ENCODE results near the gene SEMA5A. TPM values are rescaled to one million over a fixed set of nuclear protein-coding genes. Genes with fewer than 3 reads are reported as not detected.

Gene SEMA5A
- polyA plus RNA-seq, 3 donors: not detected

DNA sequence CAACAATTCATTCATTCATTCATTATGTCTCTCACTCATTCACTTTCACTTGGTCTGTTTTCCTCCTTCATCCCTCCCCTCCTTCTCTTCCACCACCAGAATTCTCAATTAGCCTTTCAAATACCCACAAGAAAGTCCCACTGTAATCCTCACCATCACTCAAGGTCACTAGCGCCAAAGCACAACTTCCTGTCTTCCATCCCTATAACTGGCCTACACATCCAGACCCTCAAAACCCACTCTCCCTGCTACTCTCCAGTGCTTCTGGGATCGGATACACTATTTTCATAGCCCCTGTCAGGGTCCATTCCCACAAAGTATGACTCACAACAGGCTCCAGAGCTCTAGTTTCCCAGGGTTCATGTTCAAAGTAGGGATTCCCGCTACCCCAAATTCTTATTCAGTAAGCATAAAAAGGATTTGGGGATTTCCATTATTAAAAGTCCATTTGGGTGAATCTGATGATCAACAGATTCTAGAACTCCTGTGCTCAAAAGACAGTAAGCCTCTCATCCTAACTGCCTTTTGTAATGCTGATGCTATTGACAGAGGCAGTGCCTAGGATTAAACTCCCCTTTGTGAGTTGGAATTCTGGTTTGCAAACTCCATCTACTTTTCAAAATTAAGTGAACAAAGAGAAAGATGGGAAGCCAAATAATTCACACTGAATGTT is 250.9 kb downstream of the SEMA5A start:
- TF ChIP-seq, protein P1, sequence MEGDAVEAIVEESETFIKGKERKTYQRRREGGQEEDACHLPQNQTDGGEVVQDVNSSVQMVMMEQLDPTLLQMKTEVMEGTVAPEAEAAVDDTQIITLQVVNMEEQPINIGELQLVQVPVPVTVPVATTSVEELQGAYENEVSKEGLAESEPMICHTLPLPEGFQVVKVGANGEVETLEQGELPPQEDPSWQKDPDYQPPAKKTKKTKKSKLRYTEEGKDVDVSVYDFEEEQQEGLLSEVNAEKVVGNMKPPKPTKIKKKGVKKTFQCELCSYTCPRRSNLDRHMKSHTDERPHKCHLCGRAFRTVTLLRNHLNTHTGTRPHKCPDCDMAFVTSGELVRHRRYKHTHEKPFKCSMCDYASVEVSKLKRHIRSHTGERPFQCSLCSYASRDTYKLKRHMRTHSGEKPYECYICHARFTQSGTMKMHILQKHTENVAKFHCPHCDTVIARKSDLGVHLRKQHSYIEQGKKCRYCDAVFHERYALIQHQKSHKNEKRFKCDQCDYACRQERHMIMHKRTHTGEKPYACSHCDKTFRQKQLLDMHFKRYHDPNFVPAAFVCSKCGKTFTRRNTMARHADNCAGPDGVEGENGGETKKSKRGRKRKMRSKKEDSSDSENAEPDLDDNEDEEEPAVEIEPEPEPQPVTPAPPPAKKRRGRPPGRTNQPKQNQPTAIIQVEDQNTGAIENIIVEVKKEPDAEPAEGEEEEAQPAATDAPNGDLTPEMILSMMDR (IDR thresholded peaks at IDR 0.05): no peak
- H3K4me1 Mint-ChIP-seq: no peaks in the 10 kb centered on the region
- no peak for DNase-seq
- peaks cover 0 to 5% (median 3%) of the 10 kb centered on the region in 7 donors for H3K9me3 Mint-ChIP-seq
- Histone ChIP-seq H3K9me3 (replicated peaks in 1 of 2; ENCODE audit: control insufficient read depth in 1 of 2, insufficient read depth in 1 of 2, low read length in 2 of 2) (no peaks in the 10 kb centered on the region), H3K4me3 (replicated peaks in 1 of 3; ENCODE audit: low read depth in 2 of 3, low read length in 3 of 3) (no peak overlapping the region), H3K36me3 (replicated peaks in 1 of 2; ENCODE audit: control insufficient read depth in 1 of 2, insufficient read depth in 2 of 2, low read length in 2 of 2) (no peaks in the 10 kb centered on the region), H3K79me2 (ENCODE audit: insufficient read depth, low read length) (no peaks in the 10 kb centered on the region), H3K27ac (ENCODE audit: low read depth in 1 of 2, low read length in 2 of 2) (no peak overlapping the region), H3K27me3 (ENCODE audit: control insufficient read depth in 2 of 2, insufficient read depth in 2 of 2, low read length in 2 of 2) (no peaks in the 10 kb centered on the region), H4K20me1 (ENCODE audit: insufficient read depth, low read length) (no peaks in the 10 kb centered on the region), H2AFZ (ENCODE audit: insufficient read depth, low read depth, low read length, poor library complexity, severe bottlenecking) (no peak overlapping the region), H3K9ac (ENCODE audit: insufficient read depth, low read length, poor library complexity, severe bottlenecking) (no peak overlapping the region), H3K4me2 (replicated peaks; ENCODE audit: extremely low read depth, low read length, poor library complexity, severe bottlenecking) (no peak overlapping the region), H3K4me1 (ENCODE audit: control insufficient read depth in 1 of 2, insufficient read depth in 2 of 2, low read length in 2 of 2) (no peaks in the 10 kb centered on the region)
- H3K27ac Mint-ChIP-seq: no peak overlapping the region
- no peaks in the 10 kb centered on the region for H3K36me3 Mint-ChIP-seq
- no peak overlapping the region for H3K4me3 Mint-ChIP-seq
- no peaks in the 10 kb centered on the region for H3K27me3 Mint-ChIP-seq (ENCODE audit: low read depth in 3 of 3)
- intact Hi-C loops (cut with micrococcal nuclease): no loop called here
- 80% methylated on average over 2 of the region's 3 CpGs for WGBS (ENCODE audit: insufficient coverage)

DNA sequence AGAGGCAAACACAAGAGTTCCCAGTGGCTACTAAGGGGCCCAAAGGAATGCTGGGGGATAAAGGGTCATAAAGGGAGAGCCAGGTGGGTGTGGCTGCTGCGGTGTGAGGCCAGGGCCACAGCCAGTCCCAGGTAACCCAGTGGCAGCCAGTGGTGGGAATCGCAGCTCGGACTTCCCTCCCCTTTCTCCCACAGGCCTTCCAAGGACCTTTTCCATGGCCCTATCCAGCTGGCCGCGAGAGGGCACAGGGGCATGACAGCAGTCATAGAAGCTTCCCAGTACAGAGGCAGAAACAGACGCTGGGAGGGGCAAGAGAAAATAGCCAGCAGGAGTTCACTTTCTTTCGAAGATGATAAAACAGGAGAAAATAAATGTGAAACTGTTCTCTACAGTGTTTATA is 257.6 kb downstream of the SEMA5A start:
- Histone ChIP-seq H3K36me3 (replicated peaks in 1 of 2; ENCODE audit: control insufficient read depth in 1 of 2, insufficient read depth in 2 of 2, low read length in 2 of 2) (no peaks in the 10 kb centered on the region), H2AFZ (ENCODE audit: insufficient read depth, low read depth, low read length, poor library complexity, severe bottlenecking) (no peak overlapping the region), H3K27ac (ENCODE audit: low read depth in 1 of 2, low read length in 2 of 2) (no peak overlapping the region), H3K27me3 (ENCODE audit: control insufficient read depth in 2 of 2, insufficient read depth in 2 of 2, low read length in 2 of 2) (no peaks in the 10 kb centered on the region), H3K79me2 (ENCODE audit: insufficient read depth, low read length) (no peaks in the 10 kb centered on the region), H3K4me3 (replicated peaks in 1 of 3; ENCODE audit: low read depth in 2 of 3, low read length in 3 of 3) (no peak overlapping the region), H3K4me2 (replicated peaks; ENCODE audit: extremely low read depth, low read length, poor library complexity, severe bottlenecking) (no peak overlapping the region), H3K9me3 (replicated peaks in 1 of 2; ENCODE audit: control insufficient read depth in 1 of 2, insufficient read depth in 1 of 2, low read length in 2 of 2) (no peaks in the 10 kb centered on the region), H3K9ac (ENCODE audit: insufficient read depth, low read length, poor library complexity, severe bottlenecking) (no peak overlapping the region), H4K20me1 (ENCODE audit: insufficient read depth, low read length) (no peaks in the 10 kb centered on the region), H3K4me1 (ENCODE audit: control insufficient read depth in 1 of 2, insufficient read depth in 2 of 2, low read length in 2 of 2) (no peaks in the 10 kb centered on the region)
- TF ChIP-seq, protein P1 (IDR thresholded peaks at IDR 0.05): no peak
- peaks cover 0 to 5% (median 0%) of the 10 kb centered on the region in 7 donors for H3K9me3 Mint-ChIP-seq
- H3K4me1 Mint-ChIP-seq: no peaks in the 10 kb centered on the region
- H3K27ac Mint-ChIP-seq: no peak overlapping the region
- H3K36me3 Mint-ChIP-seq: no peaks in the 10 kb centered on the region
- intact Hi-C loops (cut with micrococcal nuclease): no loop called here
- no peak for DNase-seq
- peaks cover 0 to 3% (median 0%) of the 10 kb centered on the region in 3 donors for H3K27me3 Mint-ChIP-seq (ENCODE audit: low read depth in 3 of 3)
- WGBS (ENCODE audit: insufficient coverage): no CpG with 5 or more reads among the region's 7 CpGs
- no peak overlapping the region for H3K4me3 Mint-ChIP-seq
